Stomach (tissue), 4 donors: Measurements from ENCODE around the gene TMEM123.

ENCODE experiments used
- CTCF ChIP-seq, 7 experiments: fragments of 450-650 bp in 4 of 7; fragments of 200-600 bp in 3 of 7; sonication (generic) in 3 of 7; IDR thresholded peaks; one replicate each; pipeline ENCODE4 v1.5.1; 2016 to 2019; ENCODE audit warnings: antibody characterized with exemption in 7 of 7, control low read depth in 2 of 7, mild to moderate bottlenecking in 1 of 7
- EP300 ChIP-seq: sonication (generic); formaldehyde crosslinking; IDR thresholded peaks from one replicate; pipeline ENCODE4 v1.6.1; 2017; ENCODE audit warnings: antibody characterized with exemption
- POLR2A ChIP-seq, 4 donors: fragments of 450-650 bp; IDR thresholded peaks; one replicate each; pipeline ENCODE4 v1.6.1; 2016; ENCODE audit warnings: antibody characterized with exemption in 4 of 4, control low read depth in 2 of 4, mild to moderate bottlenecking in 1 of 4, moderate library complexity in 1 of 4
- POLR2AphosphoS5 ChIP-seq, 3 donors: sonication (generic); formaldehyde crosslinking; IDR thresholded peaks; one replicate each; pipeline ENCODE4 v1.6.1; 2016; ENCODE audit warnings: antibody characterized with exemption in 3 of 3

- TF ChIP-seq POLR2A (IDR thresholded peaks at IDR 0.05) (no peak), EP300 (no peak), CTCF (IDR thresholded peaks at IDR 0.05) (no peak), POLR2AphosphoS5 (IDR thresholded peaks at IDR 0.05) (no peak)
These were observed 21.2 kb downstream of the TMEM123 start for GRCh38 chr11:102431404-102431803.
